ENCODE measurements around the gene LCP2. TPM values are rescaled to one million over a fixed set of nuclear protein-coding genes. Genes with fewer than 3 reads are reported as not detected.

LCP2 gene
- total and polyA plus RNA-seq, 2 of the 8 experiments (the other 6 are each of a cell fraction or from before 2014, with no cell fraction given) = 0.26 to 0.33 TPM

DNA sequence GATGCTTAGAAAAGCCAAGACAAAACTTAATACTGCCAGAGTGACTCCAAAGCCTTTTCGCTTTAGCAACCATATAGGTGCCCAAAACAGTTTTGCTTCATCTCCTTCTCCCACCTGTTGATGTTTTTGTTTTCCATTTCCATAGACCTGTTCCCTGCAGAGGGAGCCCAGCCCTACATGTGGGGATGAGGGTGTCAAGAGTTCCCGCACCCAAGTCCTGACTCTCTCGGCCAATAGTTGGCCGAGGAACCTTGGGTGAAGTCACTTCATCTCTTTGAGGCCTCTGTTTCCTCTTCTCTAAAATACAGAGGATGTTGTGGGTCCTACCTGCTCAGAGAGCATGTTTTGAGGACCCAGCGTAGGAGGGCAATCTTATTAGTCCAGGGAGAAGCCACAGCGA lies 38.5 kb upstream of the LCP2 start (continued):
- TF ChIP-seq, protein P1, sequence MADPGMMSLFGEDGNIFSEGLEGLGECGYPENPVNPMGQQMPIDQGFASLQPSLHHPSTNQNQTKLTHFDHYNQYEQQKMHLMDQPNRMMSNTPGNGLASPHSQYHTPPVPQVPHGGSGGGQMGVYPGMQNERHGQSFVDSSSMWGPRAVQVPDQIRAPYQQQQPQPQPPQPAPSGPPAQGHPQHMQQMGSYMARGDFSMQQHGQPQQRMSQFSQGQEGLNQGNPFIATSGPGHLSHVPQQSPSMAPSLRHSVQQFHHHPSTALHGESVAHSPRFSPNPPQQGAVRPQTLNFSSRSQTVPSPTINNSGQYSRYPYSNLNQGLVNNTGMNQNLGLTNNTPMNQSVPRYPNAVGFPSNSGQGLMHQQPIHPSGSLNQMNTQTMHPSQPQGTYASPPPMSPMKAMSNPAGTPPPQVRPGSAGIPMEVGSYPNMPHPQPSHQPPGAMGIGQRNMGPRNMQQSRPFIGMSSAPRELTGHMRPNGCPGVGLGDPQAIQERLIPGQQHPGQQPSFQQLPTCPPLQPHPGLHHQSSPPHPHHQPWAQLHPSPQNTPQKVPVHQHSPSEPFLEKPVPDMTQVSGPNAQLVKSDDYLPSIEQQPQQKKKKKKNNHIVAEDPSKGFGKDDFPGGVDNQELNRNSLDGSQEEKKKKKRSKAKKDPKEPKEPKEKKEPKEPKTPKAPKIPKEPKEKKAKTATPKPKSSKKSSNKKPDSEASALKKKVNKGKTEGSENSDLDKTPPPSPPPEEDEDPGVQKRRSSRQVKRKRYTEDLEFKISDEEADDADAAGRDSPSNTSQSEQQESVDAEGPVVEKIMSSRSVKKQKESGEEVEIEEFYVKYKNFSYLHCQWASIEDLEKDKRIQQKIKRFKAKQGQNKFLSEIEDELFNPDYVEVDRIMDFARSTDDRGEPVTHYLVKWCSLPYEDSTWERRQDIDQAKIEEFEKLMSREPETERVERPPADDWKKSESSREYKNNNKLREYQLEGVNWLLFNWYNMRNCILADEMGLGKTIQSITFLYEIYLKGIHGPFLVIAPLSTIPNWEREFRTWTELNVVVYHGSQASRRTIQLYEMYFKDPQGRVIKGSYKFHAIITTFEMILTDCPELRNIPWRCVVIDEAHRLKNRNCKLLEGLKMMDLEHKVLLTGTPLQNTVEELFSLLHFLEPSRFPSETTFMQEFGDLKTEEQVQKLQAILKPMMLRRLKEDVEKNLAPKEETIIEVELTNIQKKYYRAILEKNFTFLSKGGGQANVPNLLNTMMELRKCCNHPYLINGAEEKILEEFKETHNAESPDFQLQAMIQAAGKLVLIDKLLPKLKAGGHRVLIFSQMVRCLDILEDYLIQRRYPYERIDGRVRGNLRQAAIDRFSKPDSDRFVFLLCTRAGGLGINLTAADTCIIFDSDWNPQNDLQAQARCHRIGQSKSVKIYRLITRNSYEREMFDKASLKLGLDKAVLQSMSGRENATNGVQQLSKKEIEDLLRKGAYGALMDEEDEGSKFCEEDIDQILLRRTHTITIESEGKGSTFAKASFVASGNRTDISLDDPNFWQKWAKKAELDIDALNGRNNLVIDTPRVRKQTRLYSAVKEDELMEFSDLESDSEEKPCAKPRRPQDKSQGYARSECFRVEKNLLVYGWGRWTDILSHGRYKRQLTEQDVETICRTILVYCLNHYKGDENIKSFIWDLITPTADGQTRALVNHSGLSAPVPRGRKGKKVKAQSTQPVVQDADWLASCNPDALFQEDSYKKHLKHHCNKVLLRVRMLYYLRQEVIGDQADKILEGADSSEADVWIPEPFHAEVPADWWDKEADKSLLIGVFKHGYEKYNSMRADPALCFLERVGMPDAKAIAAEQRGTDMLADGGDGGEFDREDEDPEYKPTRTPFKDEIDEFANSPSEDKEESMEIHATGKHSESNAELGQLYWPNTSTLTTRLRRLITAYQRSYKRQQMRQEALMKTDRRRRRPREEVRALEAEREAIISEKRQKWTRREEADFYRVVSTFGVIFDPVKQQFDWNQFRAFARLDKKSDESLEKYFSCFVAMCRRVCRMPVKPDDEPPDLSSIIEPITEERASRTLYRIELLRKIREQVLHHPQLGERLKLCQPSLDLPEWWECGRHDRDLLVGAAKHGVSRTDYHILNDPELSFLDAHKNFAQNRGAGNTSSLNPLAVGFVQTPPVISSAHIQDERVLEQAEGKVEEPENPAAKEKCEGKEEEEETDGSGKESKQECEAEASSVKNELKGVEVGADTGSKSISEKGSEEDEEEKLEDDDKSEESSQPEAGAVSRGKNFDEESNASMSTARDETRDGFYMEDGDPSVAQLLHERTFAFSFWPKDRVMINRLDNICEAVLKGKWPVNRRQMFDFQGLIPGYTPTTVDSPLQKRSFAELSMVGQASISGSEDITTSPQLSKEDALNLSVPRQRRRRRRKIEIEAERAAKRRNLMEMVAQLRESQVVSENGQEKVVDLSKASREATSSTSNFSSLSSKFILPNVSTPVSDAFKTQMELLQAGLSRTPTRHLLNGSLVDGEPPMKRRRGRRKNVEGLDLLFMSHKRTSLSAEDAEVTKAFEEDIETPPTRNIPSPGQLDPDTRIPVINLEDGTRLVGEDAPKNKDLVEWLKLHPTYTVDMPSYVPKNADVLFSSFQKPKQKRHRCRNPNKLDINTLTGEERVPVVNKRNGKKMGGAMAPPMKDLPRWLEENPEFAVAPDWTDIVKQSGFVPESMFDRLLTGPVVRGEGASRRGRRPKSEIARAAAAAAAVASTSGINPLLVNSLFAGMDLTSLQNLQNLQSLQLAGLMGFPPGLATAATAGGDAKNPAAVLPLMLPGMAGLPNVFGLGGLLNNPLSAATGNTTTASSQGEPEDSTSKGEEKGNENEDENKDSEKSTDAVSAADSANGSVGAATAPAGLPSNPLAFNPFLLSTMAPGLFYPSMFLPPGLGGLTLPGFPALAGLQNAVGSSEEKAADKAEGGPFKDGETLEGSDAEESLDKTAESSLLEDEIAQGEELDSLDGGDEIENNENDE (IDR thresholded peaks at IDR 0.05; ENCODE audit: insufficient replicate concordance, low read length) = no peak
- TF ChIP-seq, protein P2, sequence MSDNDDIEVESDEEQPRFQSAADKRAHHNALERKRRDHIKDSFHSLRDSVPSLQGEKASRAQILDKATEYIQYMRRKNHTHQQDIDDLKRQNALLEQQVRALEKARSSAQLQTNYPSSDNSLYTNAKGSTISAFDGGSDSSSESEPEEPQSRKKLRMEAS (IDR thresholded peaks at IDR 0.05) = no peak
- no peak for TF ChIP-seq EP300 (IDR thresholded peaks at IDR 0.05; ENCODE audit: borderline replicate concordance in 1 of 2, low read depth in 2 of 2, low read length in 2 of 2)
- no peak for TF ChIP-seq RAD21 (IDR thresholded peaks at IDR 0.05 in 1 of 2, conservative IDR thresholded peaks at IDR 0.05 in 1 of 2; ENCODE audit: low read depth in 2 of 2, low read length in 2 of 2)
- no peak for TF ChIP-seq GABPA (IDR thresholded peaks at IDR 0.05; ENCODE audit: borderline replicate concordance, insufficient read depth, low read length)
- no peak for TF ChIP-seq POLR2A (IDR thresholded peaks at IDR 0.05; ENCODE audit: control extremely low read depth in 1 of 2, low read depth in 2 of 2, low read length in 2 of 2)
- TF ChIP-seq, protein P3, sequence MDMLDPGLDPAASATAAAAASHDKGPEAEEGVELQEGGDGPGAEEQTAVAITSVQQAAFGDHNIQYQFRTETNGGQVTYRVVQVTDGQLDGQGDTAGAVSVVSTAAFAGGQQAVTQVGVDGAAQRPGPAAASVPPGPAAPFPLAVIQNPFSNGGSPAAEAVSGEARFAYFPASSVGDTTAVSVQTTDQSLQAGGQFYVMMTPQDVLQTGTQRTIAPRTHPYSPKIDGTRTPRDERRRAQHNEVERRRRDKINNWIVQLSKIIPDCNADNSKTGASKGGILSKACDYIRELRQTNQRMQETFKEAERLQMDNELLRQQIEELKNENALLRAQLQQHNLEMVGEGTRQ (IDR thresholded peaks at IDR 0.05; ENCODE audit: low read length) = no peak
- no peak for TF ChIP-seq MAFK (IDR thresholded peaks at IDR 0.05; ENCODE audit: low read depth, low read length)
- TF ChIP-seq CBX8 (IDR thresholded peaks at IDR 0.05; ENCODE audit: borderline replicate concordance, low read depth, low read length) = no peak
- TF ChIP-seq JUN (IDR thresholded peaks at IDR 0.05; ENCODE audit: low read depth, low read length) = no peak

Data from H1 (cell line).